Measurements from ENCODE around the gene CLMN.
"Not testable (repeated sequence)": the region's sequence is repeated elsewhere in the genome, so short reads cannot be mapped to it uniquely, and the experiment has no call there.

CLMN gene

DNA sequence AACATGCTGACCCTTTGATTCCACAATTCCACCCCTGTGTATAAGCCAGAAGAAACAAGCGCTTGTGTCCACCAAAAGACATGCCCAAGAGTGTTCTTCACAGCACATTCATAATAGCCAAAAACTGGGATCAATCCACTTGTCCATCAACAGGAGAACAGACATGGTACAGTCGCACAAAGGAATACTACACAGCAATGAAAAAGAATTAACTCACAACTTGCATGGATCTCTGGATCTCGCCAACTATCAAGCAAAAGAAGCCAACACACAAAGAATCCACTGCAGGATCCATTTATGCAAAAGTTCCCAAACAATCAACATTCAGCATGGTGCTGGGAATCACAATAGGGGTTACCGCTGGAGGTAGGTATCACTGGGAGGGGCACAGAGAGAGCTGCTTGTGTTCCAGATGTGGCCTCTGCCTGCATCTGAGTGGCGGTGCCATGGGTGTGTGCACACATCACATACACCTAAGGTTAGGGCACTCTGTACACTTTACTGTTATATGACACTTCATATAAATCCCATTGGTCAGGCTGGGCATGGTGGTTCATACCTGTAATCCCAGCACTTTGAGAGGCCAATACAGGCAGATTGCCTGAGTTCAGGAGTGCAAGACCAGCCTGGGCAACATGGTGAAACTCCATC is 30.9 kb downstream of the CLMN start:
- DNase-seq (ENCODE audit: low read depth in 2 of 2): no peak

GRCh38 chr14:95287176-95287754 is 32.4 kb downstream of the CLMN start:
- DNase-seq (ENCODE audit: low read depth in 2 of 2): no peak

DNA sequence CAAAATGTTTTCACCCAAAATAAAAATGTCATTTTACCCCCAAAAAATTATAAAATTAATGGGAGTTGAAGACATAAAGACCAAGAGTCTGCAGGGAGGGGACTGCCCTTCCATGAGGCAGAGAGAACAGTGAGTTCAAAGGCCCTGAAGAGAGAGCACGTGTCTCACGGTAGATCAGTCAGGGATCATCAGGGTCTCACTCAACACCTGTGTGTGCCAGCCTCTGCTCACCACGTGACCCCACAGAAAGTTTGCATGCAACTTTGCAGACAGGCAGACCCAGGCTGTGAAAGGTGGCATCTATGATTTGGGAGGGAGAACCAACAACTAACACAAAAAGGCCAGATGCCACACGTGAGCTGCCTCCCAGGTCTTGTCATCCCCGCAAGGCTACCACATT is 33.1 kb downstream of the CLMN start:
- DNase-seq (ENCODE audit: low read depth in 2 of 2): no peak

- no peak for DNase-seq (ENCODE audit: low read depth in 2 of 2)
These were observed 34.1 kb downstream of the CLMN start for GRCh38 chr14:95285566-95285965.

DNA sequence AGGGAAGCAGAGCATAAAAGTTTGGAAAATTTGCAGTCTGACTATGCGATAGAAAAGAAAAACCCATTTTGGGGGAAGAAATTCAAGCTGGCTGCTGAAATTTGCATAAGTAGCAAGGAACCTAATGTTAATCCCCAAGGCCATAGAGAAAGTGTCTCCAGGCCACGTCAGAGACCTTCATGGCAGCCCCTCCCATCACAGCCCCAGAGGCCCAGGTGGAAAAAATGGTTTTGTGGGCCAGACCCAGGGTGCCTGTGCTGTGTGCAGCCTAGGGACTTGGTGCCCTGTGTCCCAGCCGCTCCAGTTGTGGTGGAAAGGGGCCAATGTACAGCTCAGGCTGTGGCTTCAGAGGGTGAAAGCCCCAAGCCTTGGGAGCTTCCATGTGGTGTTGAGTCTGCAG is 35.9 kb downstream of the CLMN start:
- not testable (repeated sequence) for DNase-seq (ENCODE audit: low read depth in 2 of 2)

DNA sequence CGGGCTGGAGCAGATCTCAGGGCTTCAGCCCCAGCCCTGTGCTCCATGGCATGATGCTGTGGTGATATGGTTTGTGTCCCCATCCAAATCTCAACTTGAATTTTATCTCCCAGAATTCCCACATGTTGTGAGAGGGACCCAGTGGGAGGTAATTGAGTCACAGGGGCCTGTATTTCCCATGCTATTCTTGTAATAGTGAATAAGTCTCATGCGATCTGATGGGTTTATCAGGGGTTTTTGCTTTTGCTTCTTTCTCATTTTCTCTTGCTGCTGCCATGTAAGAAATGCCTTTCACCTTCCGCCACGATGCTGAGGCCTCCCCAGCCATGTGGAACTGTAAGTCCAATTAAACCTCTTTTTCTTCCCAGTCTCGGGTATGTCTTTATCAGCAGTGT is 36.7 kb downstream of the CLMN start:
- not testable (repeated sequence) for DNase-seq (ENCODE audit: low read depth in 2 of 2)

GRCh38 chr14:95282354-95282985 is 37.2 kb downstream of the CLMN start:
- no peak for DNase-seq (ENCODE audit: low read depth in 2 of 2)

DNA sequence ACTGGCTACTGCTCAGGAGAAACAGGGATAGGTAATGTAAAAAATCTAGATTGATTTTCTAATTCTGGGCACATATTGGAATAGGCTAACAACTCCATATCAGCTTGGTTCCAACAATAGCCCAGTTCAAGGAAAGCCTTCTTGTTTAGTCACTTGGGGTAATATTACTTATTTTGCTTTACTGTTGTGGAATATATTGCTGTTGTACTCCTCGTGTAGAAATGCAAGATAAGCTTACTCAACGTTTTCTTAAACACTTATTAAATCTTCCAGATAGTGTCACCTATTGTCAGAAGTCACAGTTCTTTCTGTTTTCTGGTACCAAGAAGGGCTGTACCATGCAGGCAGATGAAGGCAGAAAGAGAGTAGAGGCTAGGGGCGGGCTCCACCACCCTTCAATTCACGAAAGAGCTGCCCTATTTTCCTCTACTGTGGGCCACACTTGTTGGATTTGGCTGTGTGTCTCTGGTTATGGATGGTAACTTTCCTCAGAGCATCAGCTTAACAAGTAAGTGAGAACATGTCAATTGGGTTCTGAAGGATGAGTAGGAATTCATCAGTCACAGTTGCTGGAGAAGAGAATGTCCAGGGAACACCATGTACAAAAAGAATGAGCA is 38.0 kb downstream of the CLMN start:
- no peak for DNase-seq (ENCODE audit: low read depth in 2 of 2)

DNA sequence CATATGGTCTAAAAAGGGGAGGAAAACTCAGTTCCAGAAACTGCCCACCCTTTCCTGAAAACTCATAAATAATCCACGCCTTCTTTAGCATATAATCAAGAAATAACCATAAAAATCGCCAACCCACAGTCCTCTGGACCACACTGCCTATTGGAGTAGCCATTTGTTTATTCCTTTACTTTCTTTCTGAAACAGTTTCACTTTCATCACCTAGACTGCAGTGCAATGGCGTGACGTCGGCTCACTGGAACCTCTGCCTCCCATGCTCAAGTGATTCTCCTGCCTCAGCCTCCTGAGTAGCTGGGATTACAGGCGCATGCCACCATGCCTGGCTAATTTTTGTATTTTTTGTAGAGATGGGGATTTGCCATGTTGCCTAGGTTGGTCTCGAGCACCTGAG is 44.2 kb downstream of the CLMN start:
- DNase-seq (ENCODE audit: low read depth in 2 of 2): no peak

GRCh38 chr14:95274874-95275273 is 44.8 kb downstream of the CLMN start:
- DNase-seq (ENCODE audit: low read depth in 2 of 2): no peak

- no peak for DNase-seq (ENCODE audit: low read depth in 2 of 2)
These were observed 45.4 kb downstream of the CLMN start for GRCh38 chr14:95274279-95274678.

DNA sequence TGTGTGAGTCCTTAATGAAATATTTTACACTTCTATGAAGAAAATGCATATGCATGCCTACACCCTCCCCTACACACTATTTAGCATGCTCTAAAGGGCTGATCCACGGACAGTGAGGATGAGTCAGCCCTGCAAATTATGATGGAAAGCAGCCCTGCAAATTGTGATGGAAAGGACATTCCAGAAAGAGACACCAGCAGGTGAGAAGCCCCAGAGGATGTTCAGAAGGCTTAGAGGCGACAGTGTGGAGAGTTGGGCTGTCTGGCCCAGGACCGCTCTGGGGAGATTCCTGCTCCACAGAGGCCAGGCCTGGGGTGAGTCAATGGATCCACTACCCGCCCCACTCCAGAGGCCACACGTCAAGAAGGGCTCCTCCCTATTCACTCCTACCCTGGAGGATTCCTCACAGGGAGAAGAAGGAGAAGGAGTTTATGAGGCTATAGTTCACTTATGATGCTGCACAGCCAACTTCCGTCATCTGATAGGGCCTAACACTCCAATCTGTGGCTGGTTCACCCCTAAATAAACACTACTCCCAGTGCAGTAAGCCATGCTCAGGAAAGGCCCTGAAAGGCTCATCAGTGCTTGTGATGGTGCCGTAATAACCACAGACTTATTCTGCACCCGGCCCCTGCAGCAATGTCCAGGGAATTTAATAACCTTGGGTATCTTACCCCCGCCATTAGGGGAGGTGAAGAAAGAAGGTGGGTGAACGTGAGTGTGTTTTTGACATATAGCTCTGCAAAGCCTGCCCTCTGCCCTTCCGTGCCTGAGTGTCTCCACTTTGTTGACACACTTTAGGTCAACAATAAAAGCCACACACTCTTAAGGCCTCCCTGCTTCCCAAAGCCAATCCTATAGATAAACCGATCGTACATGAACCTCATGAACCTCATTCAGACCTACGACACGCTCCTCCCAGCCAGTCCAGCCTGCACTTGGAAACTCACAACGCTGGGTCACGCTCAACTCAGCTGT is 46.4 kb downstream of the CLMN start:
- DNase-seq (ENCODE audit: low read depth in 2 of 2): no peak

- no peak for DNase-seq (ENCODE audit: low read depth in 2 of 2)
These were observed 47.7 kb downstream of the CLMN start for GRCh38 chr14:95272057-95272456.

- no peak for DNase-seq (ENCODE audit: low read depth in 2 of 2)
These were observed 49.5 kb downstream of the CLMN start for GRCh38 chr14:95270203-95270602.

DNA sequence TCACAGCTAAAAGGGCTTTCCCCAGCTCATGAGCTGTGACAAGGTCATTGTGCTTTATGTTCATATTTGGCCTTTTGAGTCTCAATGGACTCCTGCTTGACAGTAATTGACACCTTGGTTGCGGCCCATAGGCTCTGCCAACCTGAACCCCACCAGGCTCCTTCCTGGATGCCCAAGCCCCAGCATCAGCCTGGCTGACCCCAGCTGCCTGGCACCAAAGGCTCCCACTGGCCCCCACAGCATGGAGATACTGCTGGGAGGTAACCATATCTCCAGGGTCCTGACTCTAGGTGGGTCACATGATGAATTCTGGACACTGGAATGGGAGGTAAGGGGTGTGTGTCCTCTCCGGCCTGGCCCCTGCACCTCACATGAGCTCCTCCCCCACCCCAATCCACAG is 50.2 kb downstream of the CLMN start:
- no peak for DNase-seq (ENCODE audit: low read depth in 2 of 2)

- DNase-seq (ENCODE audit: low read depth in 2 of 2): no peak
These were observed 51.4 kb downstream of the CLMN start for GRCh38 chr14:95268350-95268749.

- no peak for DNase-seq (ENCODE audit: low read depth in 2 of 2)
These were observed 52.4 kb downstream of the CLMN start for GRCh38 chr14:95267306-95267705.

DNA sequence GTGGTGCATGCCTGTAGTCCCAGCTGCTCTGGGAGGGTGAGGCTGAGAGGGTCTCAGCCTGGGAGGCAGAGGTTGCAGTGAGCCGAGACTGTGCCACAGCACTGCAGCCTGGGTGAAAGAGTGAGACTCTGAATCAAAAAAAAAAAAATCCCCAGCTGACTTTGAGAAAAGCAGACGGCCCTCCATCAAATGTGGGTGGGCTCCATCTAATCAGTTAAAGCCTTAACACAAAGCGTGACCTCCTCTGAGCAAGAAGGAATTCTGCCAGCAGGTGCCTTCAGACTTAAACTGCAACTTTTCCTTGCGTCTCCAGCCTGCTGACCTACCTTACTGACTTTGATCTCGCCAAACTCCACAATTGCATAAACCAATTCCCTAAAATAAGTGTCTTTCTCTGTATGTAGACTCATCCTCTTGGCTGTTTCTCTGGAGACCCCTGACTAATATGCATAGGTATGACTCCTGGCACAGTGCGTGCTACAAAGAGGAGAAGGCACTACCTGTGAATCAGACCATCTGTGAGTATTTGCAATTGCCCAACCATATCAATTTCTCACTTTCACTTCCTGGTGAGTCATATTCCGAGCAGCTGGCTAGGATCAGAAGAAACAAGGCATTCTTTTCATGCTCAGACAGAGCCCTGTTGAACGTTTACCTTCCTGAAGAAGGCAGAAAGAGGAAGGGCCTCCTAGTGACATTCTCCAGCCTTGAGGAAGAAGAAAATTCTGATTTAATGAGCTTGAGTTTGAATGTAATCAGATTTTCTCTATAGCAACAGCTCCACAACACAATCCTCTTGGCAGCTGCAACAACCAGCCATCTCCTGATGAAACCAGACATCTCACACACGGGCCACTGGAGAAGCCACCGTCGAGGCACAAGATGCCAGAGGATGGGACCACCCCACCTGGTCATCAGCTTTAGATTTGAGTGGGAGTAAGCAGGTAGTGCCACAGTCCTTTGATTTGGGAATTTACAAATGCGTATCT is 54.3 kb downstream of the CLMN start:
- DNase-seq (ENCODE audit: low read depth in 2 of 2): peak; percentile 22 to 27

GRCh38 chr14:95264271-95264973 is 55.3 kb downstream of the CLMN start:
- no peak for DNase-seq (ENCODE audit: low read depth in 2 of 2)

All from activated CD4-positive, alpha-beta T cell treated with anti-CD3 and anti-CD28 coated beads for 24 hours (primary cell).